Activated CD4-positive, alpha-beta T cell treated with anti-CD3 and anti-CD28 coated beads, Interleukin-2, Interleukin-4, amounts not matched to agents 100 ng/mL and 50 ng/mL, durations not matched to agents 16 hours and 8 hours (primary cell): ENCODE data around the gene CARD19.

Experiments used
- DNase-seq: peaks from one replicate; pipeline ENCODE4 v3.0.0-alpha.2; 2020; ENCODE audit warnings: low spot score

The CARD19 gene

DNA sequence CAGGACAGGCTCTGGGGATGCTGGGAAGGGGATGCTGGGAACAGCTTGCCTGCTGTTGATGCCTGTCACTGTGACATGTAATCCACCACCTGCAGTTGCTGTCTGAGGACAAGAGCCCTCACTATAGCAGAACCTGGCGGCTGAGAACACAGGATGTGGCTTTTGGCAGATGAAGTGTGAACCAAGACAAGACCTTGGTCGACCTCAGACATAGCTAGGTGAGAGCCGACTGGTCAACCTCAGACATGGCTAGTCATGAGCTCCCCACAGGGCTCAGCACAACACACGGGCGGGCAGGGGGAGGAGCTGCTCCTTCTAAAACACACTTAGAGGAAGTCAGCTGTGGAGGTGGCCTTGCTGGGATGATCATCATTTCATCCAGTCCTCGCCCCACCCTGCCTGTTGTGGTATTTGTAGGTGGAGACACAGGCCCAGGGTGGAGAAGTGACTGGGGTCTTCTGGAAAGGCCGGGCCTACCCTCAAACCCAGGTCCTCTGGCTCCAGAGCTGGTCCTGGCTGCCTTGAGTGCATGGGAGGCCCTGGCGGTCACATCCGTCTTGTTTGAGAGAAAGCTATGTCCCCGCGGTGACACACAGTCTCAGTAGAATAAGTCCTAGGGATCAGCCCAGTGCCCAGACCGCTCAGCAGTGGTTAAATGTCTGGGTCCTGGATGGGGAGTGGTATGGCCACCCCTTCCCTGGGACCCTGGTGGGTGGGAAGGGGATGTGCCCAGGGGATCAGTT, 31.5 kb upstream of the CARD19 start:
- peak; percentile 96 for DNase-seq

GRCh38 chr9:93065135-93065720, 30.8 kb upstream of the CARD19 start:
- no peak for DNase-seq

DNA sequence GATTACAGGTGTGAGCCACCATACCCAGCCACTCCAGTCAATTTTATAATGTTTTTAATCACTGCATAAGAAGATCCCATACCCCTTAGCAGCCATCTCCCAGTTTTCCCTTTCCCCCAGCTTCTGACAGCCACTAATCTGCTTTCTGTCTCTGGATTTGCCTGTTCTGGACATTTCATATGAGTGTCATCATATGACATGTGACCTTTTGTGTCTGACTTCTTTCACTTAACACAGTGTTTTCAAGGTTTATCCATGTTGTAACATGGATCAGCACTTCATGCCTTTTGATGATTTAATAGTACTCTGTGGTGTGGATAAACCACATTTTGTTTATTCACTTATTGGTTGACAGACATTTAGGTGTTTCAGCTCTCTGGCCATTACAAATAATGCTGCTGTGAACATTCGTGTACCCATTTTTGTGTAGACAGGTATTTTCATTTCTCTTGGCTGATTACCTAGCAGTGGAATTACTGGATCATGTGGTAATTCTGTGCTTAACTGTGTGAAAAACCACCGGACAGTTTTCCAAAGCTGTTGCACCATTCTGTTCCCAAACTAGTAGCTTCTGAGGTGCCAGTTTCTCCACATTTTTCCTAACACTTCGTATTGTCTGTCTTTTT, 28.9 kb upstream of the CARD19 start:
- DNase-seq: no peak

- no peak for DNase-seq
Observed at GRCh38 chr9:93068956-93069355, 27.1 kb upstream of the CARD19 start.

DNA sequence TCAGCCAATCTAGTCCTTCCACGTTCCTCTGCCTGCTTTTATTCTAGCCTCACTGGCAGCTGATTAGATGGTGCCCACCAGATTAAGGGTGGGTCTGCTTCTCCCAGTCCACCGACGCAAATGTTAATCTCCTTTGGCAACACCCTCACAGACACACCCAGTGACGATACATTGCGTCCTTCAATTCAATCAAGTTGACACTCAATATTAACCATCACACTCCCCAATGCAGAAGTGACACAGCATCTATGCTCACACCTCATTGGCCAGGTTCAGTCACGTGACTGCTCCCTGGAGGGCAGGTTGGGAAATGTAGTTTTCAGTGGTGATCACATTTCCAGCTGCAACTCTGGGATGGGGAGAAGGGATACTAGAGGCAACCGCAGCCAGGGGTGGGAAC, 24.6 kb upstream of the CARD19 start:
- DNase-seq: no peak

- no peak for DNase-seq
Observed at GRCh38 chr9:93072383-93072795, 23.6 kb upstream of the CARD19 start.

GRCh38 chr9:93076101-93076791, 19.8 kb upstream of the CARD19 start:
- no peak for DNase-seq

- DNase-seq: no peak
Observed at GRCh38 chr9:93076792-93077128, 19.3 kb upstream of the CARD19 start.

GRCh38 chr9:93077367-93077766, 18.6 kb upstream of the CARD19 start:
- no peak for DNase-seq

- DNase-seq: no peak
Observed at GRCh38 chr9:93077811-93078210, 18.2 kb upstream of the CARD19 start.

GRCh38 chr9:93079371-93079770, 16.6 kb upstream of the CARD19 start:
- DNase-seq: no peak

DNA sequence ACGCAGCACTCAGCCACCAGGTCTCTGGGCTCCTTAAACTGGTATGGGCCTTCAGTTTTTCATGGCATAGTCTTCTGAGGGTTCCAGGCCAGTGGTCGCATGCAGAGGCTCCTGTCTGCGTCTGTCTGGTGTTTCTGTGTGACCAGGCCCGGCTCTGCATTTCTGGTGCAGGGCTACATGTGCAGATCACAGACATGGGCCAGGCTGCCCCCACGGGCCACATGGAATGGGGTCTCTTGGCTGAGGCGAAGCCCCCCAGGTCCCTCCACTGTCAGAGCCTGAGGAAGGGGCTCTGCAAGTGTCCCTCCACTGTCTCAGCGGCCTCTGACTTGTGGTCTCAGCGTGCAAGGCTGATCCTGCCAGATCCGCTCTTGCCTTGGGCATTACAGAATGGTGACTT, 15.6 kb upstream of the CARD19 start:
- no peak for DNase-seq

GRCh38 chr9:93081081-93081529, 14.9 kb upstream of the CARD19 start:
- DNase-seq: no peak

- DNase-seq: no peak
Observed at GRCh38 chr9:93081931-93082330, 14.1 kb upstream of the CARD19 start.

- DNase-seq: no peak
Observed at GRCh38 chr9:93082841-93083411, 13.1 kb upstream of the CARD19 start.

- peak; percentile 68 for DNase-seq
Observed at GRCh38 chr9:93083592-93084470, 12.2 kb upstream of the CARD19 start.

DNA sequence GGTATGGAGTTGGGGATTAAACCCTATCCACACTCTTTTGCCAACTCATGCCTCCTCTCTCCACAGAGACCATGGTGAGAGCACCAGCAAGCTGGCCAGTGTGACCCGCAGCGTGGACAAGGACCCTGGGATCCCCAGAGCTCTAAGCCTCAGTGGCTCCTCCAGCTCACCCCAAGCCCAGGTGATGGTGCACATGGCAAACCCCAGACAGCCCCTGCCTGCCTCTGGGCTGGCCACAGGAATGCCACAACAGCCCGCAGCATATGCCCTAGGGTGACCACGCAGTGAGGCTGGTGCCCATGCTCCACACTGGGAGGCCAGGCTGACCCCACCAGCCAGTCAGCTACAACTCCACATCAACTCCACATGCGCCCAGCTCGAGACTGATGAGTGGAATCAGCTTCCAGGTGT, 11.5 kb upstream of the CARD19 start:
- no peak for DNase-seq

DNA sequence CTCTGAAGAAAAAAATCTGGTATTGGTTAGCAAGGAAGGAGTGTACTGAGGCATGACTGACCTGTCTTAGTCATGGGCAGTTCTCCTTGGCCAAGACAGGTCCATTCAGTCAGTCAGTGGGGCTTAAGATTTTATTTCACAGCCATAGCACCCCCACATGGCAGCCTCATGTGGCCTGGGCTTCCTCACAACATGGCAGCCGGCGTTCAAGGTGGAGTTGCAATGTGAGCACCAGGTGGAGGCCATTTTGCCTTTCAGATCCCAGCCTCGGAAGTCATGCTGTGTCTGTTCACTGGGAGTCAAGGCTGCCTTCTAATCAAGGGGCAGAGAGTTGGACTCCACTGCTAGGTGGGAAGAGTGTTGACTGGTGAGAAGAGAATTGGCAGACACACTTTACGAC, 10.3 kb upstream of the CARD19 start:
- no peak for DNase-seq

GRCh38 chr9:93086447-93087224, 9.4 kb upstream of the CARD19 start:
- no peak for DNase-seq

- DNase-seq: no peak
Observed at GRCh38 chr9:93087971-93088655, 7.9 kb upstream of the CARD19 start.
